Germinal center (tissue), 1 donor: Measurements from ENCODE around the gene PDAP1.
"Not testable (repeated sequence)": the region's sequence is repeated elsewhere in the genome, so short reads cannot be mapped to it uniquely, and the experiment has no call there.

ENCODE experiments used
- DNase-seq: peaks from one replicate; pipeline ENCODE4 v3.0.0; 2012; ENCODE audit warnings: mixed read lengths, low spot score

PDAP1 gene

GRCh38 chr7:99375070-99375807 is 33.2 kb downstream of the PDAP1 start:
- peak; percentile 82 for DNase-seq

DNA sequence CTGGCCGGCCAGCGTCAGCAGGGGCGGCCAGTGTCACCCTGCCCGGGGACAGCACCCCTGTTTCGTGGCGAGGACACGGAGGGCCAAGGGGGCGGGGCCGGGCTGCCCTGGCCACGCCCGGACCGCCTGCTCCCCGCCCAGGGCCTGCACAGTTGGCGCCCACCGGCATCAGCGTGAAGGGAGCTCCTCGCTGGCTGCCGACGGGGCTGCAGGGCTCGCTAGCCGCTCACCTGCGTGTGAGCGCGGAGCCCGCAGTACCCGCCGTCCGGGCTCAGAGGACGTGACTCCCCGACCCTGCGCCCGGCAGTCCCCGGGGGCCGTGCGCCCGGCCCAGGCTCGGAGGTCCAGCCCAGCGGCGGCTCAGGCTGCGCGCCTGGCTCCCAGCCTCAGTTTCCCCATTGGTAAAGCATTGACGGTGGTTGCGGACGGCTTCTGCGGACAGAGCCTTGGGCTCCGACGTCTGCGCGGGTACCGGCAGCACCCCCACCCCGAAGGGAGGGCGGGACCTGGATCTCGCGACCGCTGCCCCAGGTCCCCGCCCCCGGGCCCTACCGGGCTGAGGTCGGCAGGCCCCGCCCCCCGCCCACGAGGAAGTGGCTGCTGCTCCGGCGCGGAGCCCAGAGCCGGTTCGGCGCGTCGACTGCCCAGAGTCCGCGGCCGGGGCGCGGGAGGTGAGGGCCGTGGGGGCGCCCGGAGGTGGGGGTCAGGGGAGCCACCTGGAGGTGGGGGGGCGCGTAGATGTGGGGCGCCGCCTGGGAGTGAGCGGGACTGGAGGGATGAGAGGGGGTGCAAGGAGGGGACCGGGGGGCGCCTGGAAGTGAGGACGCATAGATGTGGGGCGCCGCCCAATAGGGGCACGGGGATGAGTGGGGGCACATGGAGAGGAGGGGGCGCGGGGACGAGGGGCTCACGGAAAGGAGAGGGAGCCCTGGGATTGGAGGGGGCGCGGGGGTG is 34.0 kb downstream of the PDAP1 start, which contains the start of gene ARPC1B:
ARPC1B (plus strand) TSS at position 620 of the 954 bp plus-strand sequence. CDS start 10,985 bp downstream, outside the sequence.
- peak; percentile 95 for DNase-seq

GRCh38 chr7:99373091-99374066 is 35.0 kb downstream of the PDAP1 start:
- DNase-seq = no peak

DNA sequence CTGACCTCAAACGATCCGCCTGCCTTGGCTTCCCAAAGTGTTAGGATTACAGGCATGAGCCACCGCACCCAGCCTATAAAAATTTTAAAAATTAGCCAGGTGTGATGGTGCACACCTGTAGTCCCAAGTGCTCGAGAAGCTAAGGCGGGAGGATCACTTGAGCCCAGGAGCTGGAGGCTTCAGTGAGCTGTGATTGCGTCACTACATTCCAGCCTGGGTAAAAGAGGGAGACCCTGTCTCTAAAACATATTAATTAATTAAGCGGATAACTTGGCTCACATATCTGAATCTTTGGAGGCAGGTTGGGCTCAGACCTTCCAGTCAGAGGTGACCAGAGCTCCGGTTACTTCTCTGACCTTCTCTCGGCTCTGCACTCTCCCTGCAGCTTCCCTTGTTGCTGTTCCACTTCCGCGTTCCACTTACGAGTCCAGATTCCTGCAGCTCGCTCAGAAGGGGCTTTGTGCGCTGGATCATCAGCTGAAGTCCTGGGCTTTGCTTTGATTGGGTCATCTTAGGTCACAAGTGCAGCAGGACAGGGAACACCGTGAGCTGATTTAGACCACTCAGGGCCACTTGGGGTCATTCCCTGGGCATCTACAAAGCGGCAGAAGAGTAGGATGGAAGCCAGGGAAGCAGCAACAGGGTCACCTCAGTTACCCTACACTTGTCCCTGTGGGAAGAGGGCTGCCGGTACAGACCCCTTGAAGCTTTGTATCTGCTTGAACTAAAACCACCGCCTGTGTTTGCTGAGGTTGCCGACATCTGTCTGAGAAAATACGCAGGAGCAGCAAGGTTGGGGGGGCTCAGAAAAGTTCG is 35.9 kb downstream of the PDAP1 start:
- no peak for DNase-seq

- no peak for DNase-seq
These were observed 36.9 kb downstream of the PDAP1 start for GRCh38 chr7:99371376-99371920.

DNA sequence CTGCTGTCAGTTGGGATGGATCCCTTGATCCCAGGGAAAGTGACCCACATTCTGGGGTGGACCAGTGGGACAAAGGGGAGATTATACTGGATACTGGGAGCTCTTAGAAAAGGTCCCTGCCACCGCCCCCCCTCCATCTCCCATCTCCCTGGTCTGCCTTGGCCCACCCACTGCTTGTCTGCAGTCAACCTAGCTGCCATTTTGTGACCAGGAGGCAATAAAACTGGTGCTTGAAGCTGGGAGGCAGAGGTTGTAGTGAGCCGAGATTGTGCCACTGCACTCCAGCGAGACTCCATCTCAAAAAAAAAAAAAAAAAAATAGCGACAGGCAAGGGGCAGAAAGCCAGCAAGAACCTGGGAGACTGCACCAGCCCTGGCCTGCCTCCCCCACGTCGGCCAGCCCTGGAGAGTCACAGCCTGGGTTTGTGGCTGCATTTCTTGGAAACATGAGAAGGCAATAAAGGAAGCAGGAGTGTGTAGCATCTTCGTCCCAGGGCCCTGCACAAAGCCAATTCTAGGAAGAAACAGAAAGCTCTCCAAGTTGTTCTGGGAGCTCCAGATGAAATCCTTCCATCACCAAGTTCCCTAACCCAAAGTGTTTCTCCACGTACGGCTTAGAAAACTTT is 38.5 kb downstream of the PDAP1 start:
- no peak for DNase-seq

DNA sequence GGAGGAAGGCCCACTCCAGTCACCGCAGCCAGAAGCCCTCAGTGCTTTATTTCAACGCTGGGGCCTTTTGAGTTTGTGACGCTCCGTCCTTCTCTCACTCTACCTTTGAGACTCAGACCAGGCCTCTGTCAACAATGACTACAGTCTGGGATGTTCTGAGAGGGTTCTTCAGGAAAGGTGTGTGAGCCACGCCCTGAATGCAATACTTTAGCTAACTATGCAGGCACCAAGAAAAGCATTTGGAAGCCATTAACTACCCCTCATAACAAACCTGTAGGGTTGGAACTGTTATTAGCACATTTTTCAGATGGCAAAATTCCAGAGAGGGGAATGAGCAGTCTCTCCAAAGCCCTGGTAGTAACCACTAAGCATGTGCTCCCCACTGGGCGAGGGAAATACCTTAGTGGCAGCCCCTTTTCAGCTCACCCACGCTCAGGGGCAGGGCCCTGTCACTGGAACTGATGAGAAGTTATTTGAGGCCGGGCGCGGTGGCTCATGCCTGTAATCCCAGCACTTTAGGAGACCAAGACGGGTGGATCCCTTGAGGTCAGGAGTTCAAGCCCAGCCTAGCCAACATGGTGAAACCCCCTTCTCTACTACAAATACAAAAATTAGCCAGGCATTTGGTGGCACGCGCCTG is 39.5 kb downstream of the PDAP1 start:
- no peak for DNase-seq

DNA sequence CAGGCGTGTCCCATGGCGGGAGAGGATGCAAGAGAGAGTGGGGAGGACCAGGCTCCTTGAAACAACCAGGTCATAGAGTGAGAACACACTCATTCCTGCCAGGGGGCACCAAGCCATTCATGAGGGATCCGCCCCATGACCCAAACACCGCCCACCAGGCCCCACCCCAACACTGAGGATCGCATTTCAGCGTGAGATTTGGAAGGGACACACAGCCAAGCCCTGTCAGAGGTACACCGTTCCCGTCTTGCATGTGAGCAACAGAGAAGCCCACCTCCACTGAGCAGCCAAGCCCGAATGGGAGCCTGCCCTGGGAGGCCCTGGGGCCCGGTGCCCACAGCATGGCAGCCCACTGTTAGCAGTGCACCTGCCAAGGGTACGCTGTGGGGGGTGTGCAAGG is 41.8 kb downstream of the PDAP1 start:
- DNase-seq = no peak

DNA sequence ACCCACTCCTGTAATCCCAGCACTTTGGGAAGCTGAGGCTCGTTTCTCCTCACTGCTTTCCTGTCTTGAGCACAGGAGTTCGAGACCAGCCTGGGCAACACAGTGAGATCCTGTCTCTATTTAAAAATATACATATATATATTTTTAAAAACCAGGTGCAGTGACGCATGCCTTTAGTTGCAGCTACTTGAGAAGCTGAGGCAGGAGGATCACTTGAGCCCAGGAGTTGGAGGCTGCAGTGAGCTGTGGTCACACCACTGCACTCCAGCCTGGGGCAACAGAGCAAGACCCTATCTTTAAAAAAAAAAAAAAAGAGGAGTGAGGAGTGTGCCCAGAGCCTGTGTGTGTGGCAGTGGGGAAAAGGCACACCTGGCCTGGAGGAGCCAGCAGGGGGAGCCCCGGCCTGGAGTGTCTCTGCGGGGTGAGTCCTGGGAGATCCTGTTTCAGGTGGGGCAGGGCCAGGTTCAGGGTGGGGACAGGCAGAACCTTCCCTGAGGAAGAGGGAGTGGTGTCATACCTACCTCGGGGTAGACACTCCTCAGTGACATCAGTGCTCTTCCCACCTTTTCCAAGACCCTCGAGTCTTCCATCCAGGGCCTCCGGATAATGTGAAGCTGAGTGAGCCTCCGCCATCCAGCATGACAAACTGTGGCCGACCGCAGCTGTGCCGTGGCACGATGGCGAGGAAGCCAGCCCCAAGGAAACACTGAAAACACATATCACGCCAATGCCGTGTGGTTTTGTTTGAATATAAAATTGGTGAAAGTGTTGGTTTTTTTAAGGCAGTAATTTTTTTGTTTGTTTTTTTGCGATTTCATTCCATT is 42.9 kb downstream of the PDAP1 start:
- DNase-seq = peak; percentile 78

GRCh38 chr7:99363286-99363685 is 45.1 kb downstream of the PDAP1 start:
- no peak for DNase-seq

- no peak for DNase-seq
These were observed 45.6 kb downstream of the PDAP1 start for GRCh38 chr7:99362801-99363200.

DNA sequence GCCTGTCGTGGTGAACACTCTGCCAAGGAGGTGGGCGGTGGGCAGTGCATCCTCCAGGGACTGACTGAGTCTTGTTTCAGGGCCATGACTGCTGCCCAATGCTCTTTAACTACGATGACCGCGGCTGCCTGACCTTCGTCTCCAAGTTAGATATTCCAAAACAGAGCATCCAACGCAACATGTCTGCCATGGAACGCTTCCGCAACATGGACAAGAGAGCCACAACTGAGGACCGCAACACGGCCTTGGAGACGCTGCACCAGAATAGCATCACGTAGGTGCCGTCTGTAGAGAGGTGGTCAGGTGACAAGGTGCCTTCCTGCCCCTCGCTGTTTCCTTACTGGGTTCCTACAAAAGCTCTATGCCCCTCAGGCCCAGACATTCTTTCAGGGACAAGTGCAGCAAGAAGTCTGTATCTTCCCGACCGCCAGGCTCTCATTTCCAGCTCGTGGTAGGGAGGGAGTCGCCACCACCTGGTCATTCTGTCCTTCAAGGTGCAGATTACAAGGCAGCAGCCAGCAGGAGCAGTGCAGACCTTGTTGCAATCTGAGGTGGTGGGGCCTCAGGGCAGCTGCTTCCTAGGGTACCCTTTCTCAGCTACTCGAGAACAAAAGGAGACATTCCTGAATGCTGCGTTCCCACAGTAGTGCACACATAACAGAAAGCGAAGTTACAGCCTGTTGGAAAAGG is 48.8 kb downstream of the PDAP1 start:
- no peak for DNase-seq

DNA sequence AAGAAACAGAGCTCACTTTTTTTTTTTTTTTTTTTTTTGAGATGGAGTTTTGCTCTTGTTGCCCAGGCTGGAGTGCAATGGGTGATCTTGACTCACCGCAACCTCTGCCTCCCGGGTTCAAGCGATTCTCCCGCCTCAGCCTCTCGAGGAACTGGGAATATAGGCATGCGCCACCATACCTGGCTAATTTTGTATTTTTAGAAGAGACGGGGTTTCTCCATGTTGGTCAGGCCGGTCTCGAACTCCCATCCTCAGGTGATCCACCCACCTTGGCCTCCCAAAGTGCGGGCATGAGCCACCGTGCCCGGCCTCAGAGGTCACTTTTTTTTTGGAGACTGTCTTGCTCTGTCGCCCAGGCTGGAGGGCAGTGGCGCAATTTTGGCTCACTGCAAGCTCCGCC is 49.9 kb downstream of the PDAP1 start:
- not testable (repeated sequence) for DNase-seq

DNA sequence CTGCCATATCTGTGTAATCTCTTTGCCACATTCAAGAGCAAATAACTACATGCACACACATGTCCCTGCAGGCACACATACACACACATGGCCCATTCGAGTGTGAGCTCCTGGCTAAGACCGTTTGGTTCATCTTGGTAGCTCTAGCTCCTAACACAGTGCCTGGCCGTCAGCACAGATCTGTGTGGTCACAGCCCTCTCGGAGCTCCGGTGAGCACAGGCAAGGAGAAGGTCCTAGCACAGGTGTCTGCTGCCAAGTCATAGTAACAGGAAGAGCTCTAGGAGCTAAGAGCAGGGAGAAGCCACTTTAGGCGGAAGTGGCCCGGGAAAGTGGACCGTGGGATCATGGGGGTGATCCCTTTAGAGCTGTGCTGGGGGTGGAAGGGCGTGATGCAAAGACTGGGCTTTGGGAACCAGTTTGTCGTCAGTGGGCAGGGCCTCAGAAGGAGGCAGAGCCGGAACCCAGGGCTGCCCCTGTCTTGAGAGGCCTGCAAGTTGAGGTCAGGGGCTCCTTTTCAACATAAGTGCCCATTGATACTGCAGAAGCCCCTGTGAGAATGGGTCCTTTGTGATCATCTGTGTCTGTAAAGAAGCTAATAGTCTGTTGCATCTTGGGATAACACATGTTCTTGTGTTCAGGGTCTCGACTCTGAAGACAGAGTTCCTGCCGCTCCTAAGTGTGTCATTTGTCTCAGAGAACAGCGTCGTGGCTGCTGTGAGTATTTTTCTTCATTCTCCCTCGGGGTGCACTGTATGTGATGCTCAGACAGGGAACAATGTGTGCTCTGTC is 50.5 kb downstream of the PDAP1 start:
- DNase-seq = no peak

DNA sequence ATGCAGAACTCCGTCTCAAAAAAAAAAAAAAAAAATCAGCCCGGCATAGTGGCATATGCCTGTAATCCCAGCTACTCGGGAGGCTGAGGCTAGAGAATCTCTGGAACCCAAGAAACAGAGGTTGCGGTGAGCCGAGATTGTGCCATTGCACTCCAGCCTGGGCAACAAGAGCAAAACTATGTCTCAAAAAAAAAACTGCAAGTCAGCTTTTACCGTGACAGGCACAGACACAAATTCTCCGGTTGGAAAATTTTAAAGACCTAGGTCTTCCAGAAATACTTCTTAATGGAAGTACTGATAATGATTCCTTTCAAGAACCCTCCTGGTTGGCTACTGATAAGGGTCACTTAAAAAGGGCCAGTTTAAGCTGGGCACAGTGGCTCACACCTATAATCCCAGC is 53.3 kb downstream of the PDAP1 start:
- no peak for DNase-seq

GRCh38 chr7:99352247-99352646 is 56.1 kb downstream of the PDAP1 start:
- DNase-seq = no peak

DNA sequence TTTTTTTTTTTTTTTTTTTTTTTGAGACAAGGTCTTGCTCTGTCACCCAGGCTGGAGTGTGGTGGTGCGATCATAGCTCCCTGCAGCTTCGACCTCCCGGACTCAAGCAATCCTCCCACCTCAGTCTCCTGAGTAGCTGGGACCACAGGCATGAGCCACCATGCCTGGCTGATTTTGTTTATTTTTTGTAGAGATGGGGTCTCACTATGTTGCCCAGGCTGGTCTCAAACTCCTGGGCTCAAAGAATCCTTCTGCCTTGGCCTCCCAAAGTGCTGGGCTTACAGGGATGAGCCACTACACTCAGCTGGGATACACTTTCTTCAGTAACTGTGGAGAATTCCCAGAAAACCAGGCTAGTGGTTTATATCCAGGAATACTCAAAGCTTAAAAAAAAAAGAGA is 57.8 kb downstream of the PDAP1 start:
- not testable (repeated sequence) for DNase-seq
